ENCODE data around the gene PCDHB5. TPM values are rescaled to one million over a fixed set of nuclear protein-coding genes. Genes with fewer than 3 reads are reported as not detected.
A peak's percentile ranks its signal among the peaks of the same experiment; 100 is the strongest.
"Not testable (repeated sequence)": the region's sequence is repeated elsewhere in the genome, so short reads cannot be mapped to it uniquely, and the experiment has no call there.

PCDHB5 gene
- total RNA-seq, 6 experiments from 2014 or later: 0.08 to 0.43 (median 0.23) TPM

DNA sequence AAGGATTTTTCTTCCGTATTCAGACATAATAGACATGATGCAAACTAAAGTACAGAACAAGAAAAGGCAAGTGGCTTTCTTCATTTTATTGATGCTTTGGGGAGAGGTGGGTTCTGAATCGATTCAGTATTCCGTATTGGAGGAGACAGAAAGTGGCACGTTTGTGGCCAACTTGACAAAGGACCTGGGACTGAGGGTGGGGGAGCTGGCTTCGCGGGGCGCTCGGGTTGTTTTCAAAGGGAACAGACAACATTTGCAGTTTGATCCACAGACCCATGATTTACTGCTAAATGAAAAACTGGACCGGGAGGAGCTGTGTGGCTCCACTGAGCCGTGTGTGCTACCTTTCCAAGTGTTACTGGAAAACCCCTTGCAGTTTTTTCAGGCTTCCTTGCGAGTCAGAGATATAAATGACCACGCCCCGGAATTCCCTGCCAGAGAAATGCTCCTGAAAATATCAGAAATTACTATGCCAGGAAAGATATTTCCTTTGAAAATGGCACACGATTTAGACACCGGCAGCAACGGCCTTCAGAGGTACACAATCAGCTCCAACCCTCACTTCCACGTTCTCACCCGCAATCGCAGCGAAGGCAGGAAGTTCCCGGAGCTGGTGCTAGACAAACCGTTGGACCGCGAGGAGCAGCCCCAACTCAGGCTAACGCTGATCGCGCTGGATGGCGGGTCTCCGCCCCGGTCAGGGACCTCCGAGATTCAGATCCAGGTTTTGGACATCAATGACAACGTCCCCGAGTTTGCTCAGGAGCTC, 15.4 kb downstream of the PCDHB5 start:
- no peak for DNase-seq
- peaks cover 7% of the 10 kb centered on the region for H3K4me1 Mint-ChIP-seq (ENCODE audit: low read depth)
- TF ChIP-seq, protein P1, sequence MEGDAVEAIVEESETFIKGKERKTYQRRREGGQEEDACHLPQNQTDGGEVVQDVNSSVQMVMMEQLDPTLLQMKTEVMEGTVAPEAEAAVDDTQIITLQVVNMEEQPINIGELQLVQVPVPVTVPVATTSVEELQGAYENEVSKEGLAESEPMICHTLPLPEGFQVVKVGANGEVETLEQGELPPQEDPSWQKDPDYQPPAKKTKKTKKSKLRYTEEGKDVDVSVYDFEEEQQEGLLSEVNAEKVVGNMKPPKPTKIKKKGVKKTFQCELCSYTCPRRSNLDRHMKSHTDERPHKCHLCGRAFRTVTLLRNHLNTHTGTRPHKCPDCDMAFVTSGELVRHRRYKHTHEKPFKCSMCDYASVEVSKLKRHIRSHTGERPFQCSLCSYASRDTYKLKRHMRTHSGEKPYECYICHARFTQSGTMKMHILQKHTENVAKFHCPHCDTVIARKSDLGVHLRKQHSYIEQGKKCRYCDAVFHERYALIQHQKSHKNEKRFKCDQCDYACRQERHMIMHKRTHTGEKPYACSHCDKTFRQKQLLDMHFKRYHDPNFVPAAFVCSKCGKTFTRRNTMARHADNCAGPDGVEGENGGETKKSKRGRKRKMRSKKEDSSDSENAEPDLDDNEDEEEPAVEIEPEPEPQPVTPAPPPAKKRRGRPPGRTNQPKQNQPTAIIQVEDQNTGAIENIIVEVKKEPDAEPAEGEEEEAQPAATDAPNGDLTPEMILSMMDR (IDR thresholded peaks at IDR 0.05): no peak
- H3K27ac Mint-ChIP-seq: no peak overlapping the region
- peaks cover 17% of the 10 kb centered on the region for H3K9me3 Mint-ChIP-seq
- H3K36me3 Mint-ChIP-seq (ENCODE audit: low read depth): no peaks in the 10 kb centered on the region; the same call in 1 of the 2 replicates
- peaks cover 5% of the 10 kb centered on the region for H3K27me3 Mint-ChIP-seq (ENCODE audit: insufficient read depth)
- H3K4me3 Mint-ChIP-seq: peak overlapping the region; percentile 87

DNA sequence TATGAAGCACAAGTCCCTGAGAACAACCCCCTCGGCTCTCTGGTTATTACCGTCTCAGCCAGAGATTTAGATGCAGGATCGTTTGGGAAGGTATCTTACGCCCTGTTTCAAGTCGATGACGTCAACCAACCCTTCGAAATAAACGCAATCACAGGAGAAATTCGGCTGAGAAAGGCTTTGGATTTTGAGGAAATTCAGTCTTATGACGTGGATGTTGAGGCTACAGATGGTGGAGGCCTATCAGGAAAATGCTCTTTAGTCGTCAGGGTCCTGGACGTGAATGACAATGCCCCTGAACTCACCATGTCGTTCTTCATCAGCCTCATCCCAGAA, 16.0 kb downstream of the PCDHB5 start:
- Mint-ChIP-seq H3K9me3 (peaks cover 17% of the 10 kb centered on the region), H3K36me3 (ENCODE audit: low read depth) (no peaks in the 10 kb centered on the region; the same call in 1 of the 2 replicates), H3K27ac (no peak overlapping the region), H3K4me1 (ENCODE audit: low read depth) (peaks cover 7% of the 10 kb centered on the region), H3K27me3 (ENCODE audit: insufficient read depth) (peaks cover 6% of the 10 kb centered on the region), H3K4me3 (peak overlapping the region; percentile 87; the same call in 1 of the 2 replicates)
- no peak for DNase-seq
- TF ChIP-seq, protein P1 (IDR thresholded peaks at IDR 0.05): no peak

DNA sequence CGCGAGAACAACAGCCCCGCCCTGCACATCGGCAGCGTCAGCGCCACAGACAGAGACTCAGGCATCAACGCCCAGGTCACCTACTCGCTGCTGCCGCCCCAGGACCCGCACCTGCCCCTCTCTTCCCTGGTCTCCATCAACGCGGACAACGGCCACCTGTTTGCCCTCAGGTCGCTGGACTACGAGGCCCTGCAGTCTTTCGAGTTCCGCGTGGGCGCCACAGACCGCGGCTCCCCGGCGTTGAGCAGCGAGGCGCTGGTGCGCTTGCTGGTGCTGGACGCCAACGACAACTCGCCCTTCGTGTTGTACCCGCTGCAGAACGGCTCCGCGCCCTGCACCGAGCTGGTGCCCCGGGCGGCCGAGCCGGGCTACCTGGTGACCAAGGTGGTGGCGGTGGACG, 16.6 kb downstream of the PCDHB5 start:
- not testable (repeated sequence) for H3K36me3 Mint-ChIP-seq (ENCODE audit: low read depth); DNase-seq; H3K27ac Mint-ChIP-seq; H3K4me3 Mint-ChIP-seq; H3K4me1 Mint-ChIP-seq (ENCODE audit: low read depth); H3K27me3 Mint-ChIP-seq (ENCODE audit: insufficient read depth)
- H3K9me3 Mint-ChIP-seq: peaks cover 20% of the 10 kb centered on the region

DNA sequence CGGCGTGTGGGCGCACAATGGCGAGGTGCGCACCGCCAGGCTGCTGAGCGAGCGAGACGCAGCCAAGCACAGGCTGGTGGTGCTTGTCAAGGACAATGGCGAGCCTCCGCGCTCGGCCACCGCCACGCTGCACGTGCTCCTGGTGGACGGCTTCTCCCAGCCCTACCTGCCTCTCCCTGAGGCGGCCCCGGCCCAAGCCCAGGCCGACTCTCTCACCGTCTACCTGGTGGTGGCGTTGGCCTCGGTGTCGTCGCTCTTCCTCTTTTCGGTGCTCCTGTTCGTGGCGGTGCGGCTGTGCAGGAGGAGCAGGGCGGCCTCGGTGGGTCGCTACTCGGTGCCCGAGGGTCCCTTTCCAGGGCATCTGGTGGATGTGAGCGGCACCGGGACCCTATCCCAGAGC, 17.1 kb downstream of the PCDHB5 start:
- H3K27ac Mint-ChIP-seq; H3K36me3 Mint-ChIP-seq (ENCODE audit: low read depth); H3K4me1 Mint-ChIP-seq (ENCODE audit: low read depth); DNase-seq; H3K4me3 Mint-ChIP-seq: not testable (repeated sequence)
- peaks cover 25% of the 10 kb centered on the region for H3K9me3 Mint-ChIP-seq
- H3K27me3 Mint-ChIP-seq (ENCODE audit: insufficient read depth): peaks cover 13% of the 10 kb centered on the region

DNA sequence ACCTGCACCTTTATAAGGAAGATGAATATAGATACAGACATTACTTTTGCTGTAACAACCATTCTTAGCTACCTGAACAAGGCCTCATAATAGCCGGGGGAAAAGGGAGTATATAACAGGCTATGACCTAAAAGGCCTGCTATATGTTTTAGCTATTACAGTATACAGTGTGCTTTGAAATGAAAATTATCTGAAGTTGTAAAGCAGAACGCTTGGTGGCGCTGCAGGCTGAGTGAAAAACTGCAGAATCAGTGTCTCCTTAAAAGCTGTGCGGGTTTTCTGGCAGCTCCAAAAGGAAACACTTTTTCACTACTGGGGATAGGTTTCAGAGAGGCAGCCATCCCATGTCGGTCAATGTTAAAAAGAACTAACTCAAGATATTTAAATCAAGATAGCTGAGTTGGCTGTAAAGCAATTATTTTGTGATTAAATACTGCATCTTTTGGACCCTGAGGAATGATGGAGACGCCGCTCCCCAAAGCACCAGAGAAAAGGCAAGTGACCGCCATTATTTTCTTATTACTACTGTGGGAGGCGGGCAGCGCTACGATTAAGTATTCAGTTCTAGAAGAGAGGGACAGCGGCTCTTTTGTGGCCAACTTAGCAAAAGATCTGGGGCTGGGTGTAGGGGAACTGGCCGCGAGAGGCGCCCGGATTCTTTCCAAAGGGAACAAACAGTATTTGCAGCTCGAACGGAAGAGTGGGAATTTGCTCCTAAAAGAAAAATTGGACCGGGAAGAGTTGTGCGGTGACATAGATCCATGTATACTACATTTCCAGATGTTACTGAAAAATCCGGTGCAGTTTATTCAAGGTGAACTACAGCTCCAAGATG, 20.8 kb downstream of the PCDHB5 start:
- Mint-ChIP-seq H3K36me3 (ENCODE audit: low read depth) (peaks cover 9% of the 10 kb centered on the region), H3K4me3 (no peak overlapping the region), H3K27me3 (ENCODE audit: insufficient read depth) (peaks cover 16% of the 10 kb centered on the region), H3K9me3 (peaks cover 28% of the 10 kb centered on the region), H3K4me1 (ENCODE audit: low read depth) (no peaks in the 10 kb centered on the region; the same call in 1 of the 2 replicates), H3K27ac (no peak overlapping the region)
- TF ChIP-seq, protein P1 (IDR thresholded peaks at IDR 0.05): peak; percentile 65
- no peak for DNase-seq

DNA sequence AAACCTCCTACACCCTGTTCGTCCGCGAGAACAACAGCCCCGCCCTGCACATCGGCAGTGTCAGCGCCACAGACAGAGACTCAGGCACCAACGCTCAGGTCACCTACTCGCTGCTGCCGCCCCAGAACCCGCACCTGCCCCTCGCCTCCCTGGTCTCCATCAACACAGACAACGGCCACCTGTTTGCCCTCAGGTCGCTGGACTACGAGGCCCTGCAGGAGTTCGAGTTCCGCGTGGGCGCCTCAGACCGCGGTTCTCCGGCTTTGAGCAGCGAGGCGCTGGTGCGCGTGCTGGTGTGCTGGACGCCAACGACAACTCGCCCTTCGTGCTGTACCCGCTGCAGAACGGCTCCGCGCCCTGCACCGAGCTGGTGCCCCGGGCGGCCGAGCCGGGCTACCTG, 22.4 kb downstream of the PCDHB5 start:
- not testable (repeated sequence) for H3K4me1 Mint-ChIP-seq (ENCODE audit: low read depth); DNase-seq; H3K27ac Mint-ChIP-seq; H3K36me3 Mint-ChIP-seq (ENCODE audit: low read depth); H3K4me3 Mint-ChIP-seq
- Mint-ChIP-seq H3K9me3 (peaks cover 16% of the 10 kb centered on the region), H3K27me3 (ENCODE audit: insufficient read depth) (peaks cover 12% of the 10 kb centered on the region)

DNA sequence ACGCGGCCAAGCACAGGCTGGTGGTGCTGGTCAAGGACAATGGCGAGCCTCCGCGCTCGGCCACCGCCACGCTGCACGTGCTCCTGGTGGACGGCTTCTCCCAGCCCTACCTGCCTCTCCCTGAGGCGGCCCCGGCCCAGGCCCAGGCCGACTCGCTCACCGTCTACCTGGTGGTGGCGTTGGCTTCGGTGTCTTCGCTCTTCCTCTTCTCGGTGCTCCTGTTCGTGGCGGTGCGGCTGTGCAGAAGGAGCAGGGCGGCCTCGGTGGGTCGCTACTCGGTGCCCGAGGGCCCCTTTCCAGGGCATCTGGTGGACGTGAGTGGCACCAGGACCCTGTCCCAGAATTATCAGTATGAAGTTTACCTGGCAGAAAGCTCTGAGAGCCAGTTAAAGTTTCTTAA, 22.9 kb downstream of the PCDHB5 start:
- not testable (repeated sequence) for H3K36me3 Mint-ChIP-seq (ENCODE audit: low read depth); H3K4me3 Mint-ChIP-seq; H3K27ac Mint-ChIP-seq; DNase-seq; H3K4me1 Mint-ChIP-seq (ENCODE audit: low read depth)
- H3K27me3 Mint-ChIP-seq (ENCODE audit: insufficient read depth): peaks cover 12% of the 10 kb centered on the region
- peaks cover 15% of the 10 kb centered on the region for H3K9me3 Mint-ChIP-seq

All from HFFc6 (cell line).